SU-DHL-6 (cell line): ENCODE results near the gene ZDHHC1.

Source experiments
- CTCF ChIP-seq: fragments of 200-600 bp; sonication (generic); IDR thresholded peaks from one replicate; pipeline ENCODE4 v1.5.1; 2017; ENCODE audit warnings: antibody characterized with exemption, mild to moderate bottlenecking, low read length, moderate library complexity; ENCODE audit not compliant: insufficient read depth, poor library complexity, severe bottlenecking
- EZH2phosphoT487 ChIP-seq: fragments of 200-600 bp; sonication (generic), shearing (Covaris generic); conservative IDR thresholded peaks from 2 replicates; pipeline ENCODE4 v1.6.1; 2018; ENCODE audit warnings: mild to moderate bottlenecking, antibody characterized with exemption, low read length, moderate library complexity, mixed read lengths

GRCh38 chr16:67350324-67350723 is 66.0 kb downstream of the ZDHHC1 start:
- no peak for TF ChIP-seq CTCF
- TF ChIP-seq EZH2phosphoT487 = no peak
